Measurements from ENCODE around the gene NOA1. TPM values are rescaled to one million over a fixed set of nuclear protein-coding genes. Genes with fewer than 3 reads are reported as not detected.

Gene NOA1
- total and polyA plus RNA-seq, 2 donors (not counting 3 experiments of a cell fraction or from before 2014, with no cell fraction given): 13.9 to 17.1 TPM

DNA sequence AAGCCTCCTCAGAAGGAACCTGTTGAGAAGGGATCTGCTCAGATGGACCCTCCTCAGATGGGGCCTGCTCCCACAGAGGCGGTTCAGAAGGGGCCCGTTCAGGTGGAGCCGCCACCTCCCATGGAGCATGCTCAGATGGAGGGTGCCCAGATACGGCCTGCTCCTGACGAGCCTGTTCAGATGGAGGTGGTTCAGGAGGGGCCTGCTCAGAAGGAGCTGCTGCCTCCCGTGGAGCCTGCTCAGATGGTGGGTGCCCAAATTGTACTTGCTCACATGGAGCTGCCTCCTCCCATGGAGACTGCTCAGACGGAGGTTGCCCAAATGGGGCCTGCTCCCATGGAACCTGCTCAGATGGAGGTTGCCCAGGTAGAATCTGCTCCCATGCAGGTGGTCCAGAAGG lies 46.8 kb downstream of the NOA1 start:
- intact Hi-C loops (cut with micrococcal nuclease): no loop called here
- Histone ChIP-seq H3K36me3 (ENCODE audit: control insufficient read depth in 2 of 2, extremely low read depth in 1 of 2, insufficient read depth in 2 of 2, low read length in 2 of 2) (peaks cover 14% of the 10 kb centered on the region in 2 experiments), H4K20me1 (replicated peaks; ENCODE audit: control insufficient read depth, extremely low read depth, insufficient read depth, low read length) (no peaks in the 10 kb centered on the region), H3K4me3 (replicated peaks in 1 of 3; ENCODE audit: insufficient read depth in 1 of 3, low read depth in 1 of 3, low read length in 3 of 3) (no peak overlapping the region), H3K9me1 (replicated peaks; ENCODE audit: control insufficient read depth, extremely low read depth, insufficient read depth, low read length) (no peaks in the 10 kb centered on the region), H3K9me3 (replicated peaks; ENCODE audit: control insufficient read depth, insufficient read depth, low read length) (no peaks in the 10 kb centered on the region), H3K27me3 (ENCODE audit: control insufficient read depth in 2 of 2, insufficient read depth in 2 of 2, low read length in 2 of 2) (no peaks in the 10 kb centered on the region), H3K9ac (replicated peaks; ENCODE audit: extremely low read depth, insufficient read depth, low read length) (no peak overlapping the region), H3K27ac (ENCODE audit: insufficient read depth, low read depth, low read length) (no peak overlapping the region), H3K79me2 (ENCODE audit: control insufficient read depth, insufficient read depth, low read length) (peaks cover 10% of the 10 kb centered on the region), H3K4me1 (ENCODE audit: control insufficient read depth, extremely low read depth, insufficient read depth, low read length) (no peaks in the 10 kb centered on the region), H3K4me2 (ENCODE audit: insufficient read depth, low read length) (no peak overlapping the region), H2AFZ (ENCODE audit: low read depth, low read length) (no peak overlapping the region)
- FAIRE-seq (no peak), DNase-seq (ENCODE audit: low read depth, low spot score) (no peak)
- ChIA-PET CTCF (interaction anchor here (0.7 kb wide), 1 partner anchor 13 kb away, joined by 3 read pairs; no protein-coding TSS in a partner anchor), POLR2A (interaction anchor here (1.1 kb wide), 1 partner anchor 27 kb away, joined by 3 read pairs; no protein-coding TSS in a partner anchor)
- dilution Hi-C loops (cut with MboI; ENCODE audit: extremely low pct_ligation_motif_present, low sequenced_read_pairs): no loop called here
- TF ChIP-seq FOS (IDR thresholded peaks at IDR 0.05; ENCODE audit: borderline replicate concordance, insufficient read depth, low read length) (no peak), EZH2 (IDR thresholded peaks at IDR 0.05; ENCODE audit: borderline replicate concordance, low read depth, low read length, severe bottlenecking) (no peak), JUN (IDR thresholded peaks at IDR 0.05; ENCODE audit: borderline replicate concordance, insufficient read depth, insufficient read length, low read depth) (no peak), MYC (IDR thresholded peaks at IDR 0.05; ENCODE audit: low read depth, low read length) (no peak), POLR2A (IDR thresholded peaks at IDR 0.05; ENCODE audit: low read depth, low read length) (no peak), POLR2AphosphoS5 (IDR thresholded peaks at IDR 0.05; ENCODE audit: insufficient read depth, low read depth, low read length) (no peak), GATA2 (IDR thresholded peaks at IDR 0.05; ENCODE audit: insufficient read depth, insufficient read length, low read depth, low read length) (no peak)
- TF ChIP-seq, protein P1, sequence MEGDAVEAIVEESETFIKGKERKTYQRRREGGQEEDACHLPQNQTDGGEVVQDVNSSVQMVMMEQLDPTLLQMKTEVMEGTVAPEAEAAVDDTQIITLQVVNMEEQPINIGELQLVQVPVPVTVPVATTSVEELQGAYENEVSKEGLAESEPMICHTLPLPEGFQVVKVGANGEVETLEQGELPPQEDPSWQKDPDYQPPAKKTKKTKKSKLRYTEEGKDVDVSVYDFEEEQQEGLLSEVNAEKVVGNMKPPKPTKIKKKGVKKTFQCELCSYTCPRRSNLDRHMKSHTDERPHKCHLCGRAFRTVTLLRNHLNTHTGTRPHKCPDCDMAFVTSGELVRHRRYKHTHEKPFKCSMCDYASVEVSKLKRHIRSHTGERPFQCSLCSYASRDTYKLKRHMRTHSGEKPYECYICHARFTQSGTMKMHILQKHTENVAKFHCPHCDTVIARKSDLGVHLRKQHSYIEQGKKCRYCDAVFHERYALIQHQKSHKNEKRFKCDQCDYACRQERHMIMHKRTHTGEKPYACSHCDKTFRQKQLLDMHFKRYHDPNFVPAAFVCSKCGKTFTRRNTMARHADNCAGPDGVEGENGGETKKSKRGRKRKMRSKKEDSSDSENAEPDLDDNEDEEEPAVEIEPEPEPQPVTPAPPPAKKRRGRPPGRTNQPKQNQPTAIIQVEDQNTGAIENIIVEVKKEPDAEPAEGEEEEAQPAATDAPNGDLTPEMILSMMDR (IDR thresholded peaks at IDR 0.05; ENCODE audit: extremely low read depth in 1 of 2, insufficient read depth in 1 of 2, low read depth in 1 of 2, low read length in 2 of 2): no peak
- TF ChIP-seq, protein P2, sequence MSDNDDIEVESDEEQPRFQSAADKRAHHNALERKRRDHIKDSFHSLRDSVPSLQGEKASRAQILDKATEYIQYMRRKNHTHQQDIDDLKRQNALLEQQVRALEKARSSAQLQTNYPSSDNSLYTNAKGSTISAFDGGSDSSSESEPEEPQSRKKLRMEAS (IDR thresholded peaks at IDR 0.05; ENCODE audit: insufficient read depth, insufficient read length): no peak
- no TSS peak for BruUV-seq (replicated peaks)

All from endothelial cell of umbilical vein (primary cell).